ENCODE data around the gene TMC7.

Gene TMC7

GRCh38 chr16:19001788-19002187 lies 18.1 kb downstream of the TMC7 start:
- Histone ChIP-seq H3K27me3 (ENCODE audit: control insufficient read depth in 1 of 2, insufficient read depth in 2 of 2, low read length in 2 of 2) (no peaks in the 10 kb centered on the region), H3K4me1 (ENCODE audit: control insufficient read depth in 1 of 2, insufficient read depth in 2 of 2, low read length in 2 of 2) (peaks cover 5 to 21% of the 10 kb centered on the region in 2 donors), H3K4me3 (ENCODE audit: low read depth in 1 of 2, low read length in 2 of 2) (no peak overlapping the region), H3K9ac (ENCODE audit: low read depth in 1 of 2, low read length in 2 of 2) (no peak overlapping the region), H3K36me3 (ENCODE audit: control insufficient read depth in 1 of 2, insufficient read depth in 2 of 2, low read length in 2 of 2) (no peaks in the 10 kb centered on the region), H3K27ac (ENCODE audit: low read depth, low read length) (no peak overlapping the region), H3K9me3 (ENCODE audit: control insufficient read depth in 1 of 2, low read length in 2 of 2) (no peaks in the 10 kb centered on the region)

GRCh38 chr16:19003935-19004334 lies 20.2 kb downstream of the TMC7 start:
- no peak overlapping the region for H3K4me3 ChIP-seq (ENCODE audit: low read depth in 1 of 2, low read length in 2 of 2)
- H3K36me3 ChIP-seq (ENCODE audit: control insufficient read depth in 1 of 2, insufficient read depth in 2 of 2, low read length in 2 of 2) = no peaks in the 10 kb centered on the region
- no peak overlapping the region for H3K9ac ChIP-seq (ENCODE audit: low read depth in 1 of 2, low read length in 2 of 2)
- H3K27me3 ChIP-seq (ENCODE audit: control insufficient read depth in 1 of 2, insufficient read depth in 2 of 2, low read length in 2 of 2) = no peaks in the 10 kb centered on the region
- no peak overlapping the region for H3K27ac ChIP-seq (ENCODE audit: low read depth, low read length)
- H3K9me3 ChIP-seq (ENCODE audit: control insufficient read depth in 1 of 2, low read length in 2 of 2) = no peaks in the 10 kb centered on the region
- H3K4me1 ChIP-seq (ENCODE audit: control insufficient read depth in 1 of 2, insufficient read depth in 2 of 2, low read length in 2 of 2) = peaks cover 6 to 23% of the 10 kb centered on the region in 2 donors

GRCh38 chr16:19005561-19006445 lies 22.1 kb downstream of the TMC7 start:
- Histone ChIP-seq H3K4me3 (ENCODE audit: low read depth in 1 of 2, low read length in 2 of 2) (no peak overlapping the region), H3K27ac (ENCODE audit: low read depth, low read length) (peak overlapping the region; percentile 52), H3K9me3 (ENCODE audit: control insufficient read depth in 1 of 2, low read length in 2 of 2) (peaks cover 0 to 6% of the 10 kb centered on the region in 2 donors), H3K27me3 (ENCODE audit: control insufficient read depth in 1 of 2, insufficient read depth in 2 of 2, low read length in 2 of 2) (no peaks in the 10 kb centered on the region), H3K9ac (ENCODE audit: low read depth in 1 of 2, low read length in 2 of 2) (peak overlapping the region in 1 of 2 donors; percentile 38), H3K4me1 (ENCODE audit: control insufficient read depth in 1 of 2, insufficient read depth in 2 of 2, low read length in 2 of 2) (peaks cover 6 to 17% of the 10 kb centered on the region in 2 donors), H3K36me3 (ENCODE audit: control insufficient read depth in 1 of 2, insufficient read depth in 2 of 2, low read length in 2 of 2) (peaks cover 7 to 10% of the 10 kb centered on the region in 2 donors)

- Histone ChIP-seq H3K27ac (ENCODE audit: low read depth, low read length) (no peak overlapping the region), H3K27me3 (ENCODE audit: control insufficient read depth in 1 of 2, insufficient read depth in 2 of 2, low read length in 2 of 2) (no peaks in the 10 kb centered on the region), H3K9ac (ENCODE audit: low read depth in 1 of 2, low read length in 2 of 2) (no peak overlapping the region), H3K9me3 (ENCODE audit: control insufficient read depth in 1 of 2, low read length in 2 of 2) (peaks cover 0 to 6% of the 10 kb centered on the region in 2 donors), H3K36me3 (ENCODE audit: control insufficient read depth in 1 of 2, insufficient read depth in 2 of 2, low read length in 2 of 2) (peaks cover 10 to 13% of the 10 kb centered on the region in 2 donors), H3K4me1 (ENCODE audit: control insufficient read depth in 1 of 2, insufficient read depth in 2 of 2, low read length in 2 of 2) (peaks cover 6 to 17% of the 10 kb centered on the region in 2 donors), H3K4me3 (ENCODE audit: low read depth in 1 of 2, low read length in 2 of 2) (no peak overlapping the region)
These were observed 22.9 kb downstream of the TMC7 start for GRCh38 chr16:19006446-19007315.

GRCh38 chr16:19008245-19009169 lies 24.8 kb downstream of the TMC7 start:
- no peak overlapping the region for H3K9ac ChIP-seq (ENCODE audit: low read depth in 1 of 2, low read length in 2 of 2)
- H3K9me3 ChIP-seq (ENCODE audit: control insufficient read depth in 1 of 2, low read length in 2 of 2) = peaks cover 0 to 6% of the 10 kb centered on the region in 2 donors
- H3K36me3 ChIP-seq (ENCODE audit: control insufficient read depth in 1 of 2, insufficient read depth in 2 of 2, low read length in 2 of 2) = peaks cover 10 to 13% of the 10 kb centered on the region in 2 donors
- no peaks in the 10 kb centered on the region for H3K27me3 ChIP-seq (ENCODE audit: control insufficient read depth in 1 of 2, insufficient read depth in 2 of 2, low read length in 2 of 2)
- H3K4me3 ChIP-seq (ENCODE audit: low read depth in 1 of 2, low read length in 2 of 2) = no peak overlapping the region
- no peak overlapping the region for H3K27ac ChIP-seq (ENCODE audit: low read depth, low read length)
- peaks cover 6 to 17% of the 10 kb centered on the region in 2 donors for H3K4me1 ChIP-seq (ENCODE audit: control insufficient read depth in 1 of 2, insufficient read depth in 2 of 2, low read length in 2 of 2)

GRCh38 chr16:19011169-19011731 lies 27.5 kb downstream of the TMC7 start:
- Histone ChIP-seq H3K36me3 (ENCODE audit: control insufficient read depth in 1 of 2, insufficient read depth in 2 of 2, low read length in 2 of 2) (peaks cover 10 to 15% of the 10 kb centered on the region in 2 donors), H3K27me3 (ENCODE audit: control insufficient read depth in 1 of 2, insufficient read depth in 2 of 2, low read length in 2 of 2) (no peaks in the 10 kb centered on the region), H3K9me3 (ENCODE audit: control insufficient read depth in 1 of 2, low read length in 2 of 2) (peaks cover 0 to 6% of the 10 kb centered on the region in 2 donors), H3K4me1 (ENCODE audit: control insufficient read depth in 1 of 2, insufficient read depth in 2 of 2, low read length in 2 of 2) (peaks cover 6 to 8% of the 10 kb centered on the region in 2 donors), H3K4me3 (ENCODE audit: low read depth in 1 of 2, low read length in 2 of 2) (no peak overlapping the region), H3K9ac (ENCODE audit: low read depth in 1 of 2, low read length in 2 of 2) (no peak overlapping the region), H3K27ac (ENCODE audit: low read depth, low read length) (no peak overlapping the region)

GRCh38 chr16:19014461-19014860 lies 30.7 kb downstream of the TMC7 start:
- H3K9ac ChIP-seq (ENCODE audit: low read depth in 1 of 2, low read length in 2 of 2) = no peak overlapping the region
- no peak overlapping the region for H3K27ac ChIP-seq (ENCODE audit: low read depth, low read length)
- H3K9me3 ChIP-seq (ENCODE audit: control insufficient read depth in 1 of 2, low read length in 2 of 2) = peaks cover 0 to 6% of the 10 kb centered on the region in 2 donors
- no peaks in the 10 kb centered on the region for H3K27me3 ChIP-seq (ENCODE audit: control insufficient read depth in 1 of 2, insufficient read depth in 2 of 2, low read length in 2 of 2)
- no peak overlapping the region for H3K4me3 ChIP-seq (ENCODE audit: low read depth in 1 of 2, low read length in 2 of 2)
- no peaks in the 10 kb centered on the region for H3K4me1 ChIP-seq (ENCODE audit: control insufficient read depth in 1 of 2, insufficient read depth in 2 of 2, low read length in 2 of 2)
- H3K36me3 ChIP-seq (ENCODE audit: control insufficient read depth in 1 of 2, insufficient read depth in 2 of 2, low read length in 2 of 2) = peaks cover 10 to 14% of the 10 kb centered on the region in 2 donors

GRCh38 chr16:19017179-19017578 lies 33.4 kb downstream of the TMC7 start:
- Histone ChIP-seq H3K27ac (ENCODE audit: low read depth, low read length) (no peak overlapping the region), H3K36me3 (ENCODE audit: control insufficient read depth in 1 of 2, insufficient read depth in 2 of 2, low read length in 2 of 2) (peaks cover 0 to 11% of the 10 kb centered on the region in 2 donors), H3K4me1 (ENCODE audit: control insufficient read depth in 1 of 2, insufficient read depth in 2 of 2, low read length in 2 of 2) (no peaks in the 10 kb centered on the region), H3K27me3 (ENCODE audit: control insufficient read depth in 1 of 2, insufficient read depth in 2 of 2, low read length in 2 of 2) (no peaks in the 10 kb centered on the region), H3K9ac (ENCODE audit: low read depth in 1 of 2, low read length in 2 of 2) (no peak overlapping the region), H3K4me3 (ENCODE audit: low read depth in 1 of 2, low read length in 2 of 2) (no peak overlapping the region), H3K9me3 (ENCODE audit: control insufficient read depth in 1 of 2, low read length in 2 of 2) (no peaks in the 10 kb centered on the region)

- no peak overlapping the region for H3K27ac ChIP-seq (ENCODE audit: low read depth, low read length)
- no peaks in the 10 kb centered on the region for H3K27me3 ChIP-seq (ENCODE audit: control insufficient read depth in 1 of 2, insufficient read depth in 2 of 2, low read length in 2 of 2)
- H3K36me3 ChIP-seq (ENCODE audit: control insufficient read depth in 1 of 2, insufficient read depth in 2 of 2, low read length in 2 of 2) = peaks cover 0 to 17% of the 10 kb centered on the region in 2 donors
- no peaks in the 10 kb centered on the region for H3K4me1 ChIP-seq (ENCODE audit: control insufficient read depth in 1 of 2, insufficient read depth in 2 of 2, low read length in 2 of 2)
- H3K9me3 ChIP-seq (ENCODE audit: control insufficient read depth in 1 of 2, low read length in 2 of 2) = no peaks in the 10 kb centered on the region
- H3K4me3 ChIP-seq (ENCODE audit: low read depth in 1 of 2, low read length in 2 of 2) = no peak overlapping the region
- no peak overlapping the region for H3K9ac ChIP-seq (ENCODE audit: low read depth in 1 of 2, low read length in 2 of 2)
These were observed 37.0 kb downstream of the TMC7 start for GRCh38 chr16:19020689-19021088.

All from duodenal mucosa (tissue), 2 donors.